ENCODE results near the gene PKP3.
"Not testable (repeated sequence)": the region's sequence is repeated elsewhere in the genome, so short reads cannot be mapped to it uniquely, and the experiment has no call there.

The PKP3 gene

GRCh38 chr11:399731-400211 is 5.8 kb downstream of the PKP3 start:
- Histone ChIP-seq H3K4me1 (ENCODE audit: insufficient read depth, poor library complexity, severe bottlenecking) (peaks cover 5% of the 10 kb centered on the region), H3K27ac (ENCODE audit: poor library complexity, severe bottlenecking) (no peak overlapping the region), H3K4me3 (ENCODE audit: severe bottlenecking) (no peak overlapping the region), H3K27me3 (ENCODE audit: insufficient read depth, poor library complexity, severe bottlenecking) (no peaks in the 10 kb centered on the region), H3K9me3 (ENCODE audit: severe bottlenecking) (no peaks in the 10 kb centered on the region), H3K36me3 (ENCODE audit: low read depth) (peaks cover 47% of the 10 kb centered on the region)
- DNase-seq (ENCODE audit: low spot score) = no peak
- TF ChIP-seq CTCF (IDR thresholded peaks at IDR 0.05; ENCODE audit: poor library complexity, severe bottlenecking) = no peak
- no peak for ATAC-seq (ENCODE audit: low read depth)

- H3K27ac ChIP-seq (ENCODE audit: poor library complexity, severe bottlenecking) = no peak overlapping the region
- DNase-seq (ENCODE audit: low spot score) (no peak), ATAC-seq (ENCODE audit: low read depth) (no peak)
- TF ChIP-seq CTCF (IDR thresholded peaks at IDR 0.05; ENCODE audit: poor library complexity, severe bottlenecking) = no peak
- H3K4me3 ChIP-seq (ENCODE audit: severe bottlenecking) = no peak overlapping the region
- no peaks in the 10 kb centered on the region for H3K9me3 ChIP-seq (ENCODE audit: severe bottlenecking)
- H3K27me3 ChIP-seq (ENCODE audit: insufficient read depth, poor library complexity, severe bottlenecking) = no peaks in the 10 kb centered on the region
- peaks cover 5% of the 10 kb centered on the region for H3K4me1 ChIP-seq (ENCODE audit: insufficient read depth, poor library complexity, severe bottlenecking)
- peaks cover 47% of the 10 kb centered on the region for H3K36me3 ChIP-seq (ENCODE audit: low read depth)
Measured at GRCh38 chr11:400241-400689, 6.3 kb downstream of the PKP3 start.

- not testable (repeated sequence) for H3K4me1 ChIP-seq (ENCODE audit: insufficient read depth, poor library complexity, severe bottlenecking); DNase-seq (ENCODE audit: low spot score); H3K9me3 ChIP-seq (ENCODE audit: severe bottlenecking); ATAC-seq (ENCODE audit: low read depth); H3K27ac ChIP-seq (ENCODE audit: poor library complexity, severe bottlenecking); H3K4me3 ChIP-seq (ENCODE audit: severe bottlenecking); H3K27me3 ChIP-seq (ENCODE audit: insufficient read depth, poor library complexity, severe bottlenecking)
- peaks cover 45% of the 10 kb centered on the region for H3K36me3 ChIP-seq (ENCODE audit: low read depth)
Measured at GRCh38 chr11:401196-401595, 7.2 kb downstream of the PKP3 start.

- H3K4me3 ChIP-seq (ENCODE audit: severe bottlenecking) = no peak overlapping the region
- H3K27me3 ChIP-seq (ENCODE audit: insufficient read depth, poor library complexity, severe bottlenecking) = no peaks in the 10 kb centered on the region
- no peaks in the 10 kb centered on the region for H3K4me1 ChIP-seq (ENCODE audit: insufficient read depth, poor library complexity, severe bottlenecking)
- DNase-seq (ENCODE audit: low spot score) = no peak
- no peaks in the 10 kb centered on the region for H3K9me3 ChIP-seq (ENCODE audit: severe bottlenecking)
- ATAC-seq (ENCODE audit: low read depth) = no peak
- no peak overlapping the region for H3K27ac ChIP-seq (ENCODE audit: poor library complexity, severe bottlenecking)
- TF ChIP-seq CTCF (IDR thresholded peaks at IDR 0.05; ENCODE audit: poor library complexity, severe bottlenecking) = no peak
- peaks cover 31% of the 10 kb centered on the region for H3K36me3 ChIP-seq (ENCODE audit: low read depth)
Measured at GRCh38 chr11:403021-403760, 9.2 kb downstream of the PKP3 start.

- ATAC-seq (ENCODE audit: low read depth) (no peak), DNase-seq (ENCODE audit: low spot score) (no peak)
- no peaks in the 10 kb centered on the region for H3K4me1 ChIP-seq (ENCODE audit: insufficient read depth, poor library complexity, severe bottlenecking)
- no peak overlapping the region for H3K27ac ChIP-seq (ENCODE audit: poor library complexity, severe bottlenecking)
- H3K27me3 ChIP-seq (ENCODE audit: insufficient read depth, poor library complexity, severe bottlenecking) = no peaks in the 10 kb centered on the region
- no peak for TF ChIP-seq CTCF (IDR thresholded peaks at IDR 0.05; ENCODE audit: poor library complexity, severe bottlenecking)
- no peaks in the 10 kb centered on the region for H3K9me3 ChIP-seq (ENCODE audit: severe bottlenecking)
- no peak overlapping the region for H3K4me3 ChIP-seq (ENCODE audit: severe bottlenecking)
- peaks cover 31% of the 10 kb centered on the region for H3K36me3 ChIP-seq (ENCODE audit: low read depth)
Measured at GRCh38 chr11:403761-404431, 9.9 kb downstream of the PKP3 start.

Measured in RWPE2 (cell line).